Neuronal stem cell (in vitro differentiated cells): ENCODE measurements around the gene CACTIN.

Source experiments
- DNase-seq: peaks from one replicate; pipeline ENCODE4 v3.0.0-alpha.2; 2013; ENCODE audit warnings: low spot score
- H2AFZ ChIP-seq: one replicate; pipeline ENCODE4 v1.6.1; 2013; ENCODE audit warnings: mild to moderate bottlenecking, low read length, inconsistent platforms
- H2AK5ac ChIP-seq: 2 replicates; pipeline ENCODE4 v1.6.1; 2013; ENCODE audit warnings: low read depth, mild to moderate bottlenecking, inconsistent platforms, low read length, moderate library complexity, mixed read lengths
- H2BK120ac ChIP-seq: 2 replicates; pipeline ENCODE4 v1.6.1; 2013; ENCODE audit warnings: low read depth, mild to moderate bottlenecking, inconsistent platforms, low read length, moderate library complexity, mixed read lengths
- H2BK12ac ChIP-seq: one replicate; pipeline ENCODE4 v1.6.1; 2013; ENCODE audit warnings: low read length, inconsistent platforms
- H2BK15ac ChIP-seq: 2 replicates; pipeline ENCODE4 v1.6.1; 2013; ENCODE audit warnings: mild to moderate bottlenecking, low read length, inconsistent platforms, mixed read lengths
- H2BK5ac ChIP-seq: one replicate; pipeline ENCODE4 v1.6.1; 2013; ENCODE audit warnings: inconsistent platforms, mild to moderate bottlenecking, low read length, moderate library complexity
- H3K14ac ChIP-seq: one replicate; pipeline ENCODE4 v1.6.1; 2013; ENCODE audit warnings: low read length, inconsistent platforms
- H3K18ac ChIP-seq: 2 replicates; pipeline ENCODE4 v1.6.1; 2013; ENCODE audit warnings: low read length, inconsistent platforms
- H3K23ac ChIP-seq: 2 replicates; pipeline ENCODE4 v1.6.1; 2013; ENCODE audit warnings: low read depth, mild to moderate bottlenecking, mixed read lengths, low read length, inconsistent platforms; ENCODE audit not compliant: poor library complexity
- H3K27ac ChIP-seq: replicated peaks from 3 replicates; pipeline ENCODE4 v1.5.1; 2013; ENCODE audit warnings: low read length, inconsistent platforms
- H3K27me3 ChIP-seq, 3 experiments: 2 replicates each; pipeline ENCODE4 v1.6.1; 2013; ENCODE audit warnings: low read length in 3 of 3, mild to moderate bottlenecking in 2 of 3, inconsistent platforms in 1 of 3, low read depth in 1 of 3, mixed read lengths in 1 of 3, moderate library complexity in 1 of 3; ENCODE audit not compliant: control insufficient read depth in 3 of 3, insufficient read depth in 3 of 3
- H3K36me3 ChIP-seq, 2 donors: replicated peaks in 1 of 2; 2 replicates each; pipeline ENCODE4 v1.6.1; 2013; ENCODE audit warnings: low read length in 2 of 2; ENCODE audit not compliant: control insufficient read depth in 2 of 2, insufficient read depth in 2 of 2
- H3K4ac ChIP-seq: 2 replicates; pipeline ENCODE4 v1.6.1; 2013; ENCODE audit warnings: inconsistent platforms, mild to moderate bottlenecking, low read length, moderate library complexity
- H3K4me1 ChIP-seq, 2 donors: 1 replicate in 1 of 2; 2 replicates in 1 of 2; pipeline ENCODE4 v1.6.1; 2013; ENCODE audit warnings: low read length in 2 of 2, low read depth in 1 of 2; ENCODE audit not compliant: control insufficient read depth in 2 of 2, insufficient read depth in 1 of 2
- H3K4me2 ChIP-seq: one replicate; pipeline ENCODE4 v1.6.1; 2013; ENCODE audit warnings: mild to moderate bottlenecking, low read length, inconsistent platforms; ENCODE audit not compliant: insufficient read depth, poor library complexity, severe bottlenecking
- H3K4me3 ChIP-seq, 2 donors: 2 replicates each; pipeline ENCODE4 v1.5.1; 2013; ENCODE audit warnings: low read length in 2 of 2, mild to moderate bottlenecking in 2 of 2, inconsistent platforms in 1 of 2, moderate library complexity in 1 of 2
- H3K79me1 ChIP-seq: one replicate; pipeline ENCODE4 v1.6.1; 2013; ENCODE audit warnings: low read depth, mild to moderate bottlenecking, inconsistent platforms, low read length, moderate library complexity
- H3K9ac ChIP-seq: one replicate; pipeline ENCODE4 v1.6.1; 2013; ENCODE audit warnings: mild to moderate bottlenecking, low read depth, low read length, inconsistent platforms; ENCODE audit not compliant: poor library complexity
- H3K9me3 ChIP-seq, 2 donors: replicated peaks in 1 of 2; 2 replicates each; pipeline versions ENCODE3 to v1.6.1; 2013; ENCODE audit warnings: low read length in 2 of 2, mild to moderate bottlenecking in 2 of 2, inconsistent platforms in 1 of 2, low read depth in 1 of 2, mixed read lengths in 1 of 2, moderate library complexity in 1 of 2; ENCODE audit not compliant: control insufficient read depth in 2 of 2, insufficient read depth in 1 of 2
- H4K8ac ChIP-seq: one replicate; pipeline ENCODE4 v1.6.1; 2013; ENCODE audit warnings: low read depth, mild to moderate bottlenecking, inconsistent platforms, low read length, moderate library complexity
- H4K91ac ChIP-seq: one replicate; pipeline ENCODE4 v1.6.1; 2013; ENCODE audit warnings: low read length, low read depth, mild to moderate bottlenecking, inconsistent platforms; ENCODE audit not compliant: poor library complexity
- WGBS, 2 donors: extraction: QIAGEN DNeasy Blood & Tissue Kit; methylation state at CpG; one replicate each; pipeline ENCODE4 v1.1.7; 2013; ENCODE audit warnings: missing lambda C conversion rate in 2 of 2, mixed read lengths in 1 of 2; ENCODE audit not compliant: insufficient read length in 2 of 2, insufficient replicate concordance in 1 of 2; ENCODE audit errors: extremely low coverage in 2 of 2; 5-methylcytosine and 5-hydroxymethylcytosine counted together

The CACTIN gene

GRCh38 chr19:3633559-3633988 is 7.0 kb upstream of the CACTIN start:
- H3K79me1 ChIP-seq: peaks cover 6% of the 10 kb centered on the region
- H3K4ac ChIP-seq: no peak overlapping the region
- no peak overlapping the region for H4K91ac ChIP-seq
- no peaks in the 10 kb centered on the region for H3K27me3 ChIP-seq
- H2BK15ac ChIP-seq: no peak overlapping the region
- no peak overlapping the region for H2AK5ac ChIP-seq
- no peak overlapping the region for H3K18ac ChIP-seq
- no peak overlapping the region for H3K27ac ChIP-seq
- H3K4me2 ChIP-seq: no peak overlapping the region
- H3K9ac ChIP-seq: peak overlapping the region; percentile 44
- no peaks in the 10 kb centered on the region for H3K4me1 ChIP-seq
- H3K4me3 ChIP-seq: no peak overlapping the region
- no CpG with 5 or more reads among the region's 22 CpGs for WGBS, 2 donors
- H2BK12ac ChIP-seq: no peak overlapping the region
- H2AFZ ChIP-seq: no peak overlapping the region
- no peaks in the 10 kb centered on the region for H3K9me3 ChIP-seq
- no peak overlapping the region for H4K8ac ChIP-seq
- no peak overlapping the region for H3K14ac ChIP-seq
- H2BK5ac ChIP-seq: peak overlapping the region; percentile 66
- no peak overlapping the region for H2BK120ac ChIP-seq
- H3K23ac ChIP-seq: no peak overlapping the region
- DNase-seq: no peak
- peaks cover 13 to 29% of the 10 kb centered on the region in 2 donors for H3K36me3 ChIP-seq

- Histone ChIP-seq H3K27ac (no peak overlapping the region), H2AK5ac (no peak overlapping the region), H3K4me1 (no peaks in the 10 kb centered on the region), H3K4me2 (no peak overlapping the region), H3K18ac (no peak overlapping the region), H2BK12ac (no peak overlapping the region), H2BK120ac (no peak overlapping the region), H3K4ac (no peak overlapping the region), H3K4me3 (no peak overlapping the region), H4K91ac (no peak overlapping the region), H3K9ac (no peak overlapping the region), H2BK15ac (no peak overlapping the region), H3K27me3 (no peaks in the 10 kb centered on the region), H3K14ac (no peak overlapping the region), H3K79me1 (peaks cover 6% of the 10 kb centered on the region), H3K9me3 (no peaks in the 10 kb centered on the region), H4K8ac (no peak overlapping the region), H2AFZ (no peak overlapping the region), H3K36me3 (peaks cover 12 to 22% of the 10 kb centered on the region in 2 donors), H2BK5ac (no peak overlapping the region), H3K23ac (no peak overlapping the region)
- no CpG with 5 or more reads among the region's 50 CpGs for WGBS, 2 donors
- no peak for DNase-seq
Measured at GRCh38 chr19:3632739-3633558, 6.4 kb upstream of the CACTIN start.

GRCh38 chr19:3632098-3632497 is 5.5 kb upstream of the CACTIN start:
- Histone ChIP-seq H3K36me3 (peaks cover 11 to 22% of the 10 kb centered on the region in 2 donors), H3K4me3 (no peak overlapping the region), H3K9me3 (peaks cover 0 to 2% of the 10 kb centered on the region in 2 donors), H2BK12ac (no peak overlapping the region), H3K4me2 (no peak overlapping the region), H3K27ac (no peak overlapping the region), H3K4ac (no peak overlapping the region), H3K14ac (no peak overlapping the region), H2AFZ (no peak overlapping the region), H2BK120ac (no peak overlapping the region), H4K91ac (no peak overlapping the region), H3K23ac (no peak overlapping the region), H2BK5ac (peak overlapping the region; percentile 82), H2AK5ac (no peak overlapping the region), H3K18ac (no peak overlapping the region), H3K79me1 (peaks cover 6% of the 10 kb centered on the region), H2BK15ac (no peak overlapping the region), H4K8ac (no peak overlapping the region), H3K9ac (no peak overlapping the region), H3K4me1 (no peaks in the 10 kb centered on the region), H3K27me3 (no peaks in the 10 kb centered on the region)
- no peak for DNase-seq
- WGBS, 2 donors: no CpG with 5 or more reads among the region's 16 CpGs

GRCh38 chr19:3631053-3631861 is 4.7 kb upstream of the CACTIN start:
- Histone ChIP-seq H2AK5ac (peak overlapping the region; percentile 21), H4K91ac (no peak overlapping the region), H3K4me2 (no peak overlapping the region), H2AFZ (no peak overlapping the region), H3K9ac (no peak overlapping the region), H2BK12ac (no peak overlapping the region), H4K8ac (no peak overlapping the region), H3K4me3 (no peak overlapping the region), H3K14ac (no peak overlapping the region), H3K36me3 (peaks cover 8 to 22% of the 10 kb centered on the region in 2 donors), H3K23ac (no peak overlapping the region), H2BK5ac (no peak overlapping the region), H3K9me3 (peaks cover 0 to 2% of the 10 kb centered on the region in 2 donors), H3K27ac (no peak overlapping the region), H3K79me1 (peaks cover 6% of the 10 kb centered on the region), H3K18ac (no peak overlapping the region), H3K4ac (no peak overlapping the region), H2BK120ac (peak overlapping the region; percentile 61), H2BK15ac (no peak overlapping the region), H3K4me1 (no peaks in the 10 kb centered on the region), H3K27me3 (no peaks in the 10 kb centered on the region)
- DNase-seq: no peak
- no CpG with 5 or more reads among the region's 43 CpGs for WGBS, 2 donors
